SIG-M5 treated with dmso at 0.1 percent for 504 hours (cell line): Measurements from ENCODE around the gene UCHL1.
A peak's percentile ranks its signal among the peaks of the same experiment; 100 is the strongest.

Source experiments
- DNase-seq: peaks from one replicate; lab custom pipeline; 2025; ENCODE audit not compliant: unreplicated experiment; lab: John Stamatoyannopoulos, UW

Gene UCHL1

DNA sequence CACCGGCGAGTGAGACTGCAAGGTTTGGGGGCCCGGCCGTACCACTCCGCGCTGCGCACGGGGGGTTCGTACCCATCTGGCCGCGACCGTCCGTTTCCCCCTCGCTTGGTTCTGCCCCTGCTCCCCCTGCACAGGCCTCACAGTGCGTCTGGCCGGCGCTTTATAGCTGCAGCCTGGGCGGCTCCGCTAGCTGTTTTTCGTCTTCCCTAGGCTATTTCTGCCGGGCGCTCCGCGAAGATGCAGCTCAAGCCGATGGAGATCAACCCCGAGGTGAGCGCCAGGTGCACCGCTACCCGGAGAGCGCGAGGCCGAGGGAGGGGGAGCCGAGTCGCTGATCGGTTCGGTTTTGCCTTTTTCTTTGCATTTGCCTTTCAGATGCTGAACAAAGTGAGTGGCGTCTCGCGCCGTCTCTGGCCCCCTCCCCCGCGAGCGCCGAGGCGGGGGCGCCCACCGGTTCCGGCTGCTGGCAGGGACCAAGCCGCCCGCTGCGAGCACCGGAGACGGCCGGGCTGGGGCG, at the start of gene UCHL1:
Gene UCHL1, plus strand, starts transcription at position 189 of the 517 bp plus-strand sequence. Its CDS starts 49 bp downstream, at position 238.
- DNase-seq = peak; percentile 47

DNA sequence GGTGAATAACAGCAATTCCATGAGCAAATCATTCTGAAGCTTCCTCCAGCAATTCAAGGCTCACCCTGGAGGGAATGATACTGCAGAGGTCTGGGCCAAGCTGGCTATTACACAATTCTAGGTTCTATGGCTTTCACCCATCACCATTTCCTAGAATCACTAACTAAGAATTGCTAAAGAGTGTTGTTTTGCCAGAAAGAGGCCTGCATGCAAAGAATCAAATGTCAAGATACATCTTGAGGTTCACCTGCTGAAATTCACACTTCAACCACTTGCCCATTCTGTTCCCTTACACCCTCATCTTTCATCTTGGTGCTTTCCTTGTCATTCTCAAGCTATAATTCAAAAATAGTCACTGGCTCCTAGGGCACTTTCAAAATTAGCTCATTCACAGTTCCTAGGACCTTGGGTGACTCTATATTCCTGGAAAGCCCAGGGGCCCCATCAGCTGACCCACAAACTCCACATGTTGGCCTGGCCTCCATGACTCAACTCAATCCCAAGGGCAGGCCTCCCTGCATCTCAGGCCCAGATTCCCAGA, 49.4 kb upstream of the UCHL1 start:
- no peak for DNase-seq

DNA sequence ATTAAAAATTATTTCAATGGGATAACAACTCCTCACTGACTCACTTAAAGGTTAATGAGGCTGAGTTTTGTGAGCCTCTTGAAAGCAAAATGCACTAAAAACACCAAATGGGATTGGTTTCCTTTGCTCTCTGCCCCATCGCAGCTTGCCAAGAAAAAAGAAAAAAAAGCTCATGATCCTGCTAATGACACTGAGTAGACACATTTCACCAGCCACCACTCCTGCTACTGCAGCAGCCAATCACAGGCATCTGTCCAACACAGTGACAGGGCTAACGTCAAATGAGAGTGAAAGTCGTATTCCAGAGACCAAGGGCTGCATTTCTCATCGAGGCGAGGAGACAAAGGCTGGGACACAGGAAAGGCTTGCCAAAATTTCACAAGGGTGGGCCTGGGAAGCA, 47.5 kb upstream of the UCHL1 start:
- no peak for DNase-seq

DNA sequence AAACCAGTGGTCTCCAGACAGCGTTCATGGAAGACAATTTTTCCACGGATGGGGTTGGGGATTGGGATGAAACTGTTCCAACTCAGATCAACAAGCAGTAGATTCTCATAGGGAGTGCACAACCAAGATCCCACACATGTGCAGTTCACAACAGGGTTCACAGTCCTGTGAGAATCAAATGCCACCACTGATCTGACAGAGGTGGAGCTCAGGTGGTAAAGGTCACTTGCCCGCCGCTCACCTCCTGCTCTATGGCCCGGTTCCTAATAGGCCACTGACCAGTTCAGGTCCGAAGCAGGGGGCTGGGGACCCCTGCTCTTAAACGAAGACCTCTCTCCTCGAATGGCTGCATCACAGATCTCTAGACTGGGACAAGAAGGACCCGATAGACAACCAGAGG, 46.8 kb upstream of the UCHL1 start:
- DNase-seq = no peak

DNA sequence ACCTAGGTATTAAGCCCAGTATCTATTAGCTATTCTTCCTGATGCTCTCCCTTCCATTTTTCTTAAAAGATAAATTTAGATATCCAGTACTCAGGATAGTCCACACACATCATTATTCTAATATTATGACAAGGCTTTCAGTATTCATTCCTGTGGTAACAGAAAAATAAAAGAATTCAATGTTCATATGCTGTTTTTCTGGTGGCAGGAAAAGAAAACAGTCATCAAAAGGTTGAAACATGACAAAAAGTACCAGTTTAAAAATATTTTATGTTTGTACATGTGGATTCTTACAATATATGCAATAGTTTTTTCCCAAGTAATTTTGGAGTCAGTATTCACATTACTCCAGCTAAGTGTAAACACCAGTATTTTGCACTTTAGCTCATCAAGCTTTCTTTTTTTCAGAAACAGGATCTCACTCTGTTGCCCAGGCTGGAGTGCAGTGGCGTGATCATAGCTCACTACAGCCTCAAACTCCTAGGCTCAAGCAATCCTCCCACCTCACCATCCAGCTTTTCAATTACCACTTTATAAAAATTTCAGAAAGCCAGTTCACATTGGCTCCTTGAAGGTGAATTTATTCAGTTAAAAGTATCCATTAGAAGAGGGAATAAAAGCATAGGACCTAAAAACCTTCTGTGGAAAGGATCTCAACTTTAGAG, 44.6 kb upstream of the UCHL1 start:
- DNase-seq = no peak

DNA sequence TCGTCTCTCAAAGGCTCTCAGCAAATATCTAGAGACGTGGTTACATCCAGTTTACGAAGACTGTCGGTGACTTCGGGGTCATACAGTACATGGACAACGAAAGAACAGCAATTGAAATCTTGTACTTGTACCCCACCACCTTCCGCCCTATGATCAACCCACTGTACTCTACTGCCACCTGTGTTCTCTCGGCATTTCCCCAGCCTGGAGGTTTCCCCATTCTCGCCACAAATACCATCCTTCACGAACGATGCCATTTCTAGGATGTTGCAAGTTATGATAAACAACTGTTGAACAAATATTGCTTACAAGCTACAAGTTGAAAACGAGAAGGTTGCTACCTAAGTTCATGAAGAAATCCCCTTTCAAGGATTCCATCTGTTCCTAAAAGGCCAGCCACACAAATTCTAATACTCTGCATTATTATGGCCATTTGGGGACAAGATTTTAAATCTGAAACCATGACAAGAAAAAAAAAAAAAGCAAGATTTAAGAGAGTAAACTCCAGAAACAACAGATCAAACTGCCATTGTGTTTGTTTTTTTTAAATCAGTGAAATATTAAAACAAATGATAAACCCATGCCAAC, 44.0 kb upstream of the UCHL1 start:
- peak; percentile 39 for DNase-seq

DNA sequence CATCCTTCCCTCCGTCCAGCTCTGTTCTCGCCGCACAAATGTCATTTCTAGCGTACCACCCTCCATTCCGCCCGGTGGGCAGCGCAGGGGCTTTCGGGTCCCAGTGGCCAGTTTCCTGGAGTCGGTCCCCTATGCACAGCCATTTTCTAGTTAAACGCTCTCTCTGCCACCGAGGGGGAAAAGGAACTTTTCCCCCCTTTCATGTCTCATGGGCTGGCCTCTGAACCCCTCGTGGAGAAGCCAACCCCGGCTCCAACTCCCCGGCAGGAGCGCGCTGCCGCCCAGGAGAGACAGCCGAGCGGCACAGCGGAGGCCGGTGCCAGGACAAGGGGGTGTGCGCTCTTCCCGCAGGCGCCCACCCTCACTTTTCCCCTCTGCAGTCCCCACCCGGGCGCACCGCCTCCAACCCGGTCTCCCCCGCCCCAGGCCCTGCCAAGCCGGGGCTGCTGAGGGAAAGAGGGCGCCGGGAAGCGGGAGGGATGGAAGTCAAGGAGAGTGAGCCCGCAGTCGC, 43.0 kb upstream of the UCHL1 start:
- no peak for DNase-seq

DNA sequence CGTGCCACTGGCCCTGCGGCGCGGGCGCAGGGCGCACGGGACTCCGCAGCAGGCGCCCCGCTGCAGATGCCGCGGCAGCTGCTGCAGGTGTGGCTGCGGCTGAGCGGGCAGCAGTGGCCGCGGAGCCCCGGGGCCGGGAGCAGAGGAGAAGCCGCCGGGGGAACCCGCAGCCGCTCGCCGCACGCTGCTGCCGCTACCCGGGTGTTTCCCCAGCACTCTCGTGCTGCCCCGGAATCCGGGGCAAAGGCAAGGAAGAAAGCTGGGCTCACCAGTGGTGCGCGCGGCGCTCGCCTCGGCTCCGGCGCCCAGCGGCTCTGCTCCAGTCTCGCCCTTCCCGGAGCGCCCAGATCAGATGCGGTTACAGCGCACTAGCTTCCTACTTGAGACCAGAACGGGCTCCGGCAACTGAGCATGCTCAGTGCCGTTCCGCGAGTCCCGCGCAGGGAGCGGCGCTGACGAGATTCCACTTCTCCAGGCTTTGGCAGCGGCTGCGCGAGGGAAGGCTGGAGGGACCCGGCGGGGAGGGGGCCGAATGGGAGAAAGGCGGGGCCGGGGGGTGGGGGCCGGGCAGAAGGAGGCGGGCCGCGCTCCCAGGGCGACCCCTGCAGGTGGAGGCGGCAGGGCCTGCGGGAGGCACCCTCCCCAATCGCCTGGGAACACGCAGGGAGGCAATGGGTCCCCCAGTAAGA, 42.4 kb upstream of the UCHL1 start, which contains the start of gene APBB2:
Gene APBB2, minus strand, starts transcription at position 407 of the 689 bp plus-strand sequence. CDS start 181,288 bp downstream, outside the sequence.
- DNase-seq = peak; percentile 75

DNA sequence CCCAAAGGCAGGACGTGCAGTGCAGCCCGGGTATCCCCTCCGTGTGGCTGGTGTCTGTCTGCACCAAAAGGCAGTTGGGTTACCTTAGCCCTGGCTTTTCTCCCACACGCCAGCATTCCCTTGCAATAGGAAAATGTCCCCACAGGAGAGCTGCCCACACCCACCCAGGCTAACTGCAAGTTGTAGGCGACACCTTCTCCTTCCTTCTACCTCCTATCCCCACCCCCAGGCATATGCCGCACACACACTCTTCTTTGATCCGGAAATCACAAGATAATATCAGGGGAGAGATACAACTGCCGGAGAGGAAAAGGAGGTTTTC, 41.9 kb upstream of the UCHL1 start:
- DNase-seq = no peak

DNA sequence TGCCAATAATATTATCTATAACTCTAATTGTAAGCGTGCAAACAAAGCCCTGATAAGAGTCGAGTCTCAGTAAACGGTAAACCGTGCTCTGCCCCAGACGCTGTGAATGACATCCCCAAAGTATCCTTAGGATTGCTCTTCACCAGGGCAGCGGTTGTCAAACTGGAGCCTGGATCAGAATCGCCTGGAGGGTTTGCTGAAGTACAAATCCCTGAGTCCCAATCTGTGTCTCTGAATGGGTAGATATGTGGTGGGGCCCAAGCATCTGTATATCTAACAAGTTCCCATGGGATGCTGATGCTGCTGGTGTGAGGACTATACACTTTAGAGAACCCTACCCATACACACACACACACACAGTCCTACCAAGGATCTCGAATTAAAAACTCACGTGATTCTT, 41.6 kb upstream of the UCHL1 start:
- no peak for DNase-seq

DNA sequence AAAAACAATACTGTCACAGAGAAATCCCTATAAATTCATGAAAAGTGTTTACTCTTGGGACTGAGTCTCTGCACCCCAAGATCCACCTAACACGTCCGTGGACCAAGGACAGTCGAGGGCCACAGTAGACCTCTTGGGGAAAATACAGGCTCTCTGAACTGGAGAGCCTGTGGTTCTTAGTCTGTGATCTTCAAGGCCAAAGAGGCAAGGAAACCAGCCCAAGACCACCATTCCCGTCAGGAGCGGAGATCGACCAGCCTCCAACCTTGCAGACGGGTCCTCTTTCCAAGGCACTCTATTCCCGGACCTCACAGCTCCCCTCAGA, 40.8 kb upstream of the UCHL1 start:
- DNase-seq = no peak

DNA sequence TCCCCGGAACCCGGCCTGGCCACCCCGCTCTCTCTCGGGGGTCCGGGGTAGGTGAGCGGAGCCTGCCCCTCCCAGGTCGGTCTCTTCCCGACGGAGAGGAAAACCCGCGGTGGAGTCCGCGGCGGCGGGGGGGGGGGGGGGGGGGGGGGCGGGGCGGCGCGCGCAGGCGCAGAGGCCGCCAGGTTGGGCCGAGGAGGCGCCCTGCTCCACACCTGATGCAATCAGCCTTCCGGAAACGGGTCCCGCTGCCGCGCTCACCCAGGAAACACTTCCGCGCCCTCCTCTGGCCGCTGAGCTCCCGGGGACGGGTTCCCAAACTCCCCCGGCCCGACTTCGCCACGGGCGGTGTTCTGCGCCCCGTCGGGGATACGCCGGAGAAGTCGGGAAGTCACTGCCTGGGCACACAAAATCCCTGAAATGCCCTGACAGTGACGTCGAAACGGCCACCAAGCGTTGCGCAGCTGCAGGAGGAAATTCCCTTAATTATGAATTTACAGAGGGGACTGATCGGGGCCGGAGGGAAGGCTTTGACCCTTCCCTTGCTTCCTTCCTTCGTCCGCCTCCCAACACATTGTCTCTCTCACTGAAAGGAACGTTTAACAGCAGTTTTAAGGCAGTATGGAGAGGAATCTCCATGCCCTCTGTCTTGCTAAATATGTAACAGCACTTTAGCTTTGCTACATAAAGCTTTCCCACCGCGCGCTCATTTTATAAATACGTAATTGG, 40.3 kb upstream of the UCHL1 start:
- DNase-seq = peak; percentile 37

DNA sequence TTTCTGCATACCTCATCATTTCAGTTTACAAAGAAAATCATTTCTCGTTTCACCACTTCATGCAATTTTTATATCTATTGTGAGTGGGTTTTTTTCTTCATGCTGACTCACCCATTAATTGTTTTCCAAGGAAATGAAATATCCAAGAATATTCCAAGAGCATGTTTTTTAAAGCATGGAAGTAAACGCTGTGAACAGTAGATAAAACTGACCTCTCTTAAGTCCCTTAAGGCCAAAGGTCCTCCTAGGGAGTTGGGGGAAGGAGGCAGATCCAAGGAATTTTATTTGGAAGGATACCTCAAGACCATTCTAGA, 39.8 kb upstream of the UCHL1 start:
- no peak for DNase-seq

DNA sequence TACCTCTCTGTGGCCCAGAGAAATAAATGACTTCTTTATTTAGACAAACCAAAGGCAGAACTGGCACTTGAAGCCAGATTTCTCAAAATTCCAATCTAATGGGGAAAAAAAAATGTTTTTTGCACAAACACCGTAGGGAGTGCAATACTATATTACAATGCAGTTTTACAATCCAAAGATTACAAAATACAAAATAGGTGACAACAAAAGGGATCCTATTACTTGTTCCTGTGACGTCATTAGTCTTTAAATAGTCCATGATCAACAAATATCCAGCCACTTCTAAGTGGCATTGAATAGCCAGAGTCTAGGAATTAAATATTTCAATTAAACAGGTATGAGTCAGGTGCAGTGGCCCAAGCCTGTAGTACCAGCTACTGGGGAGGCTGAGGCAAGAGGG, 39.4 kb upstream of the UCHL1 start:
- no peak for DNase-seq

DNA sequence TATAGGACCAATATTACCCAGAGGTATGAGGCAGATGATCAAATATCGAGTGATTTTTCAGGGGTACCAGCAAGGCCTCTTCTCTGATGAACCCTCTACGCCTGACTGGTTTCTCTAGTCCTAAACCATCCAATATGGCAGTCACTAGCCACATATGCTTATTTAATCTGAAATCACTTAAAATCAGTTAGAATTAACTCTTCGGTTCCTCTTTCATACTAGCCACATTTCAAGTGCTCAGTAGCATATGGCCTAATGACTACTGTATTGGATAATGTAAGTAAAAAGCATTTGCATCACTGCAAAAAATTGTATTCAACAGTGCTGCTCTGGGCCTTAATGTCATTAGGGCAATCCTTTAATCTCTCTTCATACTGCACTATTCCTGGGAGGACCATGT, 38.0 kb upstream of the UCHL1 start:
- no peak for DNase-seq

DNA sequence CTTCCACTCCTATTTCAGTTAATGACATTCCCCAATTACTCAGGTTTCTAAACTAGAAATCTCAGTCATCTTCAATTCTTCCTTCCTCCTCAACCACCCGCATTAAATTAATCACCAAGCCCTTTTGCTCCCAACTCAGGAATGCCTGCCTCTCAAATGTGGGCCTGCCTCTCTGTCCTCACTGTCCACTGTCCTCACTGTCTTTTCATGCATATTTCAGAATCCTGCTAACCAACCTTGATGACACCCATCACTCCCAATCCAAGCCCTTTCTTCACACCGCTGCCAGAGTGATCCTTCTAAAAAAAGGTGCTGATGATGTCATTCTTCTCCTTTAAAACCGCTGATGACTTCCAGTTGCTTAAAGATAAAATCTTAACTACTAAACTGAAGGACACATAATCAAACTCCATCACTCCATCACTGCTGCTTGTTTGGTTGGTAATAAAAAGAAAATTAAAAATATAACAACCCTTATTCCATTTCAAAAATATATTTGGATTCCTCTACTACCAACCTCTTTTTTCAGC, 37.2 kb upstream of the UCHL1 start:
- no peak for DNase-seq

DNA sequence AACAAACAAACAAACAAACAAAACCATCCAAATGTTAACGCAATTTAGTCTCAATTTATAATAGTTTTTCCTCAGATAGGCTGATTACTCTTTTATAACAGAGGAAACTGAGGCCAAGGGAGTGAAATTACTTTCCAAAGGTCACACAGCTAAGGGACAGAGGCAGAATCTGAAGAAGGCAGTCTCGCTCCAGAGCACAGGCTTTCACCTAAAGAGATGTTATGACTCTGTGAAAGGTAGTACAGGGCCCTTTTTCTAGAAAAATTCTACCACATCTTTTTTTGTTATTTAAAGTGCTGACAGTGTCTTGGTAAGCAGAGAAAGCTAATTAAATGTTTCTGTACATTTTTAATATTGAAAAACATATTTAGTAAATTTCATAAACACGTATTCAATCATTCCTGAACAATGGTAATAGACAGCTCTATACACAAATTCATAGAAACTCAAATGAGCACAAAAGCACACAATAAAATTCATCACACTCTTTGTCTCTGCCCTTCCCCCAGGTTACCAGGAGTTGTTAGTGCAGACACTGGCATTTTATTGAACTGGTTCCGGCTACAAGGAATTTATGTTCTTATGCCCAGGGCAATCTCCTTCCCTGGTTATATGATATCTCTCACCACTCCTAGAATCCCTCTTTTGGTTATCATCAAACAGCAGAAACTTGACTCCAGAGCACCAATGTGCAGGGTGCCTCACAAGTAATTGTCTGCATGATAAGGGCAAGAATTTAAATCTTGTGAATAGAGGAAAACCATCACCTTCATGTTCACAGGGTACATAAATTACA, 34.7 kb upstream of the UCHL1 start:
- no peak for DNase-seq

DNA sequence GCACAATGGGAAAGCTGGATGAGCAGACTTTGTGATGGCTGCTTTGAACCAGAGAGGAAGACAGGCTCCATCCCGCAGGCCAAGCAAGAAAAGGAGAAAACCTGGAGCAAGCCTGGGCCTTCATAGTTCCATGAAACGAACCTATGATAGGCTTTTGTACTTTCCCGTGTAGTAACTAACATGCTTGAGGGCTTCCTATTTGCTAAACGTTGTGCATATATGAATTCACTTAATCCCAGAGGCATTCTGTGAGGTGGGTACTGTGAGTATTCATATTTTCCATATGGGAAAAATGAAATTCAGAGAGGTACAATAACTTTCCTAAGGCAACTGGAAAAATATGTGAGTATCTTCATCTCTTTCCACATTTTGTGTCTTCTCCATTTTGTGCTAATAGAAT, 28.8 kb upstream of the UCHL1 start:
- no peak for DNase-seq

DNA sequence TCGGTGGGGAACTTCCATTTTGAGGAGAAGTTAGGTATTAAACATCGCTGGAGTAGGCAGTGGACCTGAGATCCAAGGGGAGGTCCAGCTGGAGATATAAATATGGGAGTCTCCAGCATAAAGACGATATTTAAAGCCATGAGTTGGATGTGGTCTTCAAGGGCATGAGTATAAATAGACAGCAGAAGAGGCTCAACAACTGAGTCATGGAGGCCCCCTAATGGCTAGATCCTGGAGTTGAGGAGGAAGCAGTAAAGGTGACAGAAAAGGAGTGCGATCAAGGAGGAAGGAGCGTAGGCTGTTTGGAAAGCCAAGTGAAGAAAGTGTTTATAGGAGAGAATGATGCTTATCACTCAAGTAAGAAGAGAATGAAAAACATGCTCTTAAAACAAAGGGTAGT, 24.3 kb upstream of the UCHL1 start:
- DNase-seq = no peak

DNA sequence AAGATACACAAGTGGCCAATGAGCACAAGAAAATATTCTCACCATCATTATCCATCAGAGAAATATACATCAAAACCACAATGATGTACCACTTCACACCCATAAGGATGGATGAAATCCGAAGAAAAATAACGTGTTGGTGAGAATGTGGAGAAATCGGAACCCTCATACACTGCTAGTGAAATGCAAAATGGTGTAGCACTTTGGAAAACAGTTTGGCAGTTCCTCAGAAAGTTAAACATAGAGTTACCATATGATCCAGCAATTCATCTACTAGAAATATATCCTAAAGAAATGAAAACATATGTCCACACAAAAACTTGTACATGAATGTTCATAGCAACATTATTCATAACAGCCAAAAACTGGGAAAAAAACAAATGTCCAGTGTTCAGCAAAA, 23.9 kb upstream of the UCHL1 start:
- DNase-seq = no peak
